ENCODE results near the gene TMEM51. TPM values are rescaled to one million over a fixed set of nuclear protein-coding genes. Genes with fewer than 3 reads are reported as not detected.

The TMEM51 gene
- total RNA-seq, 2 experiments from 2014 or later: not detected

- intact Hi-C loops (cut with micrococcal nuclease): no loop called here
- Mint-ChIP-seq H3K27me3 (peaks cover 38% of the 10 kb centered on the region), H3K27ac (no peak overlapping the region), H3K9me3 (peaks cover 1% of the 10 kb centered on the region), H3K36me3 (ENCODE audit: low read depth) (no peaks in the 10 kb centered on the region), H3K4me3 (no peak overlapping the region), H3K4me1 (ENCODE audit: low read depth) (peaks cover 25% of the 10 kb centered on the region)
- POLR2A ChIA-PET: interaction anchor here (0.7 to 2.3 kb wide), 2 partner anchors 11 to 526 kb away, joined by 4 to 8 read pairs; no protein-coding TSS in a partner anchor
- no peak for TF ChIP-seq CTCF (IDR thresholded peaks at IDR 0.05)
- DNase-seq (no peak), ATAC-seq (no peak)
- CTCF ChIA-PET: interaction anchor here (1.6 to 3.6 kb wide), 2 partner anchors 44 to 132 kb away, joined by 3 to 14 read pairs; no protein-coding TSS in a partner anchor
Measured at GRCh38 chr1:15259622-15260007, 106.1 kb downstream of the TMEM51 start.

GRCh38 chr1:15260418-15261154 is 107.0 kb downstream of the TMEM51 start:
- Mint-ChIP-seq H3K27ac (peak overlapping the region; percentile 1), H3K4me3 (no peak overlapping the region), H3K4me1 (ENCODE audit: low read depth) (peaks cover 25% of the 10 kb centered on the region), H3K36me3 (ENCODE audit: low read depth) (no peaks in the 10 kb centered on the region), H3K27me3 (peaks cover 45% of the 10 kb centered on the region), H3K9me3 (peaks cover 7% of the 10 kb centered on the region)
- peak; percentile 14 for ATAC-seq
- ChIA-PET POLR2A (interaction anchor here (0.6 to 2.3 kb wide), 4 partner anchors 8 to 1324 kb away, joined by 3 to 8 read pairs (median 4); no protein-coding TSS in a partner anchor), CTCF (interaction anchor here (0.8 to 3.6 kb wide), 4 partner anchors 10 to 133 kb away, joined by 3 to 14 read pairs (median 8); no protein-coding TSS in a partner anchor)
- no peak for DNase-seq
- TF ChIP-seq CTCF (IDR thresholded peaks at IDR 0.05): no peak
- intact Hi-C loops (cut with micrococcal nuclease): no loop called here

GRCh38 chr1:15261155-15262002 is 107.8 kb downstream of the TMEM51 start:
- ATAC-seq (peak; percentile 93), DNase-seq (peak; percentile 73)
- CTCF ChIA-PET: interaction anchor here (0.8 to 3.6 kb wide), 5 partner anchors 11 to 133 kb away, joined by 3 to 14 read pairs (median 3); no protein-coding TSS in a partner anchor
- peaks cover 7% of the 10 kb centered on the region for H3K9me3 Mint-ChIP-seq
- intact Hi-C loops (cut with micrococcal nuclease): no loop called here
- peaks cover 44% of the 10 kb centered on the region for H3K27me3 Mint-ChIP-seq
- no peaks in the 10 kb centered on the region for H3K36me3 Mint-ChIP-seq (ENCODE audit: low read depth)
- H3K4me1 Mint-ChIP-seq (ENCODE audit: low read depth): peaks cover 25% of the 10 kb centered on the region
- peak overlapping the region; percentile 29 for H3K4me3 Mint-ChIP-seq
- no peak overlapping the region for H3K27ac Mint-ChIP-seq
- POLR2A ChIA-PET: interaction anchor here (1.0 to 2.3 kb wide), 4 partner anchors 9 to 27 kb away, joined by 3 to 8 read pairs (median 4); no protein-coding TSS in a partner anchor
- TF ChIP-seq CTCF (IDR thresholded peaks at IDR 0.05): no peak

- no peaks in the 10 kb centered on the region for H3K36me3 Mint-ChIP-seq (ENCODE audit: low read depth)
- H3K27me3 Mint-ChIP-seq: peaks cover 46% of the 10 kb centered on the region
- ChIA-PET POLR2A (interaction anchor here (1.3 to 2.3 kb wide), 3 partner anchors 14 to 26 kb away, joined by 4 to 8 read pairs (median 4); no protein-coding TSS in a partner anchor), CTCF (interaction anchor here (0.8 to 3.6 kb wide), 3 partner anchors 10 to 134 kb away, joined by 3 to 14 read pairs (median 12); no protein-coding TSS in a partner anchor)
- peaks cover 7% of the 10 kb centered on the region for H3K9me3 Mint-ChIP-seq
- H3K4me1 Mint-ChIP-seq (ENCODE audit: low read depth): peaks cover 25% of the 10 kb centered on the region
- no peak overlapping the region for H3K27ac Mint-ChIP-seq
- DNase-seq: no peak
- TF ChIP-seq CTCF (IDR thresholded peaks at IDR 0.05): no peak
- ATAC-seq: no peak
- intact Hi-C loops (cut with micrococcal nuclease): no loop called here
- H3K4me3 Mint-ChIP-seq: no peak overlapping the region
Measured at GRCh38 chr1:15262003-15262377, 108.4 kb downstream of the TMEM51 start.
